HCEC 1CT (cell line): ENCODE measurements around the gene TARM1.
"Not testable (repeated sequence)": the region's sequence is repeated elsewhere in the genome, so short reads cannot be mapped to it uniquely, and the experiment has no call there.

Source experiments
- DNase-seq: peaks from one replicate; pipeline ENCODE4 v3.0.0-alpha.2; 2017

Gene TARM1

DNA sequence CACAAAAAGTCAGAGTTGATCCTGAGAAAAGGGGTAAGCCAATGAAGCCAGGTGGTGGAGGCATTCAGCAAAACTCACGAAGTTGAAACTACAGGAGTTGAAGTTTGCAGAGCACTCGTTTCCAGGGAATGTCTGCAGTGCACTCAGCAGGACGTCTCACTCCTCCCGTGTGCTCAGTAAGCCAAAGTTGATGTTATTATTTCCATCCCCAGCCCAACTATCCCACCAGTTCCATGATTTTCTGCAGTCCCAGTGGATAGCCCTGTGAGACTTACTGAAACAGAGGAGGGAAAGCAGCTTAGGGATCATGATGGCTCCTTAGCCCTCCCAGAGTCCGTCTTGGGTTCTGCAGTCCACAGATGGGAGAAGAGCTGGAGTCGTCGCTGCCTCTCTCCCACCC is at the start of gene TARM1:
Gene TARM1 (minus strand): TSS at position 334 of the 400 bp plus-strand sequence. CDS start 25 bp downstream, at position 309.
- no peak for DNase-seq

DNA sequence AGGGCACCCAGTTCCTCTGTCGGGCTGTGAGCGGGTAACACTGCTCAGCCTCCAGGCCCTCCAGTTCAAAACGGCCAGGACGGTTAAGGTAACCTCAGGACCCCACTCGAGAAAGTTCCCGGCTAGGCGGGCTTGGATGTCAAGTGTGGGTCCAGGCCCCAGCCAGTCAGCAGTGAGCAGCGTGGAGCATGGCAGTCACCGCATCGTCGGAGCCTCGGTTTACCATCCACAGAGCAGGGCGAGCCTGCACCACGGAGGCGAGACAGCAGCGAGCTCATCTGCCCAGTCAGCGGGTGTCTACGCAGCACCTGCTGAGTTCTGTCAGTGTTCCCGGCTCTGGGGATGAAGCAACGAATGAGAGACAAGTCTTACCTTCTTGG is 48.4 kb upstream of the TARM1 start:
- no peak for DNase-seq

DNA sequence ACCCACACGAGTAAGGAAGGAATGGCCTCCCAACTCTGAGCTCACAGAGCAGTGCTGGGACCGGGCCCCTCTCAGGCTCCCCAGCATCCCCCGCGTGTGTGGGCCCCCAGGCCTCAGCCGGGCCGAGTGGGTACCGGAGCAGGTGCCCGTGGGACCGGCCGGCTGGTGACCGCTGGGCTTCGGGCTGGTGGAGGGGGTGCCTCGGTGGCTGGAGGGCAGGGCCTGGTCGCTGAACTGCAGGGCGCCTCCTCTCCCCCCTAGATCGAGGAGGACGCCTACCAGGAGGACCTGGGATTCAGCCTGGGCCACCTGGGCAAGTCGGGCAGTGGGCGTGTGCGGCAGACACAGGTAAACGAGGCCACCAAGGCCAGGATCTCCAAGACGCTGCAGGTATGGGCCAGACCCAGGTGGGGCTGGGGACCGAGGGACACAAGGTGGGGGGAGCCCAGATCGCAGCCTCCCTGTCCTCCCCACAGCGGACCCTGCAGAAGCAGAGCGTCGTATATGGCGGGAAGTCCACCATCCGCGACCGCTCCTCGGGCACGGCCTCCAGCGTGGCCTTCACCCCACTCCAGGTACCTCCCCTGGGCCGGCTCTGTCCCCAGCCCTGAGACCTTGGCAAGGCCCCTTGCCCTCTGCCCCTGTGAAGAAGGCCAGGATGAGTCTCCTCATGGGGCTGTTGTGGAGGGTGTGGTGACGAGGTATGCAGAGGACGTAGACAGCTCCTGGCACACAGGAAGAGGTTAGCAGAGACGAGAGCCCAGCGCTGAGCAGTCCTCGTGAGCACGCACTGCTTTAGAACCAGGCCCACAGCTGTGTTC is 47.8 kb upstream of the TARM1 start:
- no peak for DNase-seq

DNA sequence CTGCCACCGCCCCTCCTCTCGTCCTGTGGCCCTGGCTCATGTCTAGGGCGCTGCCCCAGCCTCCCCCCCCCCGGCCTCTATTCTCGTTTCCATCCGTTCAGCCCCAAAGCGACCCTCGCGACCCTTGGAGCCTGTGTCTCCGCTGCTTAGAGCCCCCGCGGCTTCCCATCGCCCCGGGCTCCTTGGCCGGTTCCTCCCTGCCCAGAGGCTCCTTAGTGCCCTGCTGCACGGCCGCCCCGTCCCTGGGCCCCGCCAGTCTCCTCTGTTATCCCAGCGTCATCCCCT is 47.2 kb upstream of the TARM1 start:
- DNase-seq, result no peak

DNA sequence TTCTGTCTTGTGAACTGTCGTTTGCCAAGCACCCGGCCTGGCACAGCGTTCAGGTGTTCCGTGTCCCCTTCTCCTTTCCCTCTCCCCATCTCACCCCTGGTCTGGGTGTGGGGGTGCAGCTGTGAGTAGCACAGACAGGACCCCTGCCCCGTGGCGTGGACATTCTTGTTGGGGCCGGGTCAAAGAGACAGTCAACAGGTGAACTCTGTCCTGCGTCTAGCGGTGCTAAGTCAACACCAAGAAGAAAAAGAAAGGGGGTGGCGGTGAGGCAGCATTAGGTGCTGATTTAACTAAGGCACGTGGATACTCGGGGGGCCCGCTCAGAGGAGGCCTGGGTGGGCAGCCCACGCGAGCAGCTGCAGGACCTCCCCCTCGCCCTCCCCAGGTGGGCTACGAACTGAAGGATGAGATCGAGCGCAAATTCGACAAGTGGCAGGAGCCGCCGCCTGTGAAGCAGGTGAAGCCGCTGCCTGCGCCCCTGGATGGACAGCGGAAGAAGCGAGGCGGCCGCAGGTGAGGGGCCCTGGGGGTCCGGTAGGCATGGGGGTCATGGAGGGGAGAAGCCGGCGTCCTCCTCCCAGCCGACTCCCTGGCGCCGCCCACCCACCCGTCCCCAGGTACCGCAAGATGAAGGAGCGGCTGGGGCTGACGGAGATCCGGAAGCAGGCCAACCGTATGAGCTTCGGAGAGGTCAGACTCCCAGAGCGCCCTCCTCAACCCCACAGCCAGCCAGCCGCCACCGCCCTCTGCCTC is 46.7 kb upstream of the TARM1 start:
- no peak for DNase-seq

DNA sequence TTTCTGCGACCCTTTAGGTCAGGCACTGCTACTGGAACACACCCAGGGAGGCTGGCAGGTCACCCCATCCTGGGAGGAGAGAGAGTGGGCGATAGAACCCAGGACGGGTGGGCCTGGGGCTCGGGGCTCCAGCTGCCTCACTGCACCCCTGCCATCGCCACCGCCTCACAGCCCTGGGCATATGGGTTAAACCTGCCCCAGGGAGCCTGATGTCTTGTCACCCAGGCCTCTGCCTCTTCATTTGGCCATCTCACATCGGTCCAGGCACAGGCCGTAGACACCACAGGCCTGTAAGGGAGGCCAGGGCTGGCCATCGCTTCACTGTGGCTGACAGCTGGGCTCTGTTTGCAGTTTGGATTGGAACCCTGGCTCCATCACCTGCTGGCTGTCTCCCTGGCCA is 44.5 kb upstream of the TARM1 start:
- DNase-seq, result no peak

DNA sequence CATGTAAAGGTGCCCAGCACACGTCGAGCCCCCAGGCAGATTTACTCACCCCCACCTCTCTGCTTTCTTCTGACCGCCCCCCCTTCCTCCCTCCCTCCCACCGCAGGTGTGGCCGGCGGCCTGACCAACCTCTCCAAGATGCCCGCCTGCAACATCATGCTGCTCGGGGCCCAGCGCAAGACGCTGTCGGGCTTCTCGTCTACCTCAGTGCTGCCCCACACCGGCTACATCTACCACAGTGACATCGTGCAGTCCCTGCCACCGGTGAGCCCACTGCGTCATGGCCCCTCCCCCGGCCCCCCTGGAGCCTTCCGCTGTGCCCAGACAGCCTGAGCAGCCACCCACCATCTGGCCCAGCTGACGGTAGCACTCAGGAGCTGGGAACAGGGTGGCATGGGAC is 43.2 kb upstream of the TARM1 start:
- DNase-seq, result no peak

DNA sequence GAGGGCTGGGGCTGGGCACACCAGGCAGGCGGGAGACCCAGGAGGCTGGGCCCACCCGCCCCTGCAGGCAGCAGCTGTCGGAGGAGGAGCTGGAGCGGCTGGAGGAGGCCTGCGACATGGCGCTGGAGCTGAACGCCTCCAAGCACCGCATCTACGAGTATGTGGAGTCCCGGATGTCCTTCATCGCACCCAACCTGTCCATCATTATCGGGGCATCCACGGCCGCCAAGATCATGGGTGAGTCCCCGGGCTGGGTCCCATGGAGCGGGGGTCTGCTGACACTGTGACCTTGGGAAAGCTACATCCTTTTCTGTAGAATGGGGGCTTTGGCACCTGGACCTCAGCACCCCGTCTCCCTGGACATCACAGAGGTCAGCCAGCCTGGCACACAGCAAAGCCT is 42.5 kb upstream of the TARM1 start:
- DNase-seq, result no peak

DNA sequence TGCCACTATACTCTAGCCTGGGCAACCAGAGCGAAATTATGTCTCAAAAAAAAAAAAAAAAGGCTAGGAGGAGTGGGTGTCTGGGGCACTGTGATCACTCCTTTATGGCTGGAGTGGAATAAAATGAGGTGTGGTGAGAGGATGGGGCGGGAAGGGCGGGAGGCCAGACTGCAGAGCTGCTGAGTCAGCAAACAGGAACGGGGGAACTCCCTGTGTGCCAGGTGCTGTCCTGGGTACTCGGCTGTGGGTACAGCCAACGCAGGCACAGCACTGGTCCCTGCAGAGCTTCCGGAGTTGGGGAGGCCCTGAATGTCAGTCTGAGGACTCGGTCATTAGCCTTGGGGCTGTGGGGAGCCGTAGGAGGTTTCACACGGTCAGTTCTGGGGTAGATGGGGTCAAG is 40.1 kb upstream of the TARM1 start:
- DNase-seq, result no peak

DNA sequence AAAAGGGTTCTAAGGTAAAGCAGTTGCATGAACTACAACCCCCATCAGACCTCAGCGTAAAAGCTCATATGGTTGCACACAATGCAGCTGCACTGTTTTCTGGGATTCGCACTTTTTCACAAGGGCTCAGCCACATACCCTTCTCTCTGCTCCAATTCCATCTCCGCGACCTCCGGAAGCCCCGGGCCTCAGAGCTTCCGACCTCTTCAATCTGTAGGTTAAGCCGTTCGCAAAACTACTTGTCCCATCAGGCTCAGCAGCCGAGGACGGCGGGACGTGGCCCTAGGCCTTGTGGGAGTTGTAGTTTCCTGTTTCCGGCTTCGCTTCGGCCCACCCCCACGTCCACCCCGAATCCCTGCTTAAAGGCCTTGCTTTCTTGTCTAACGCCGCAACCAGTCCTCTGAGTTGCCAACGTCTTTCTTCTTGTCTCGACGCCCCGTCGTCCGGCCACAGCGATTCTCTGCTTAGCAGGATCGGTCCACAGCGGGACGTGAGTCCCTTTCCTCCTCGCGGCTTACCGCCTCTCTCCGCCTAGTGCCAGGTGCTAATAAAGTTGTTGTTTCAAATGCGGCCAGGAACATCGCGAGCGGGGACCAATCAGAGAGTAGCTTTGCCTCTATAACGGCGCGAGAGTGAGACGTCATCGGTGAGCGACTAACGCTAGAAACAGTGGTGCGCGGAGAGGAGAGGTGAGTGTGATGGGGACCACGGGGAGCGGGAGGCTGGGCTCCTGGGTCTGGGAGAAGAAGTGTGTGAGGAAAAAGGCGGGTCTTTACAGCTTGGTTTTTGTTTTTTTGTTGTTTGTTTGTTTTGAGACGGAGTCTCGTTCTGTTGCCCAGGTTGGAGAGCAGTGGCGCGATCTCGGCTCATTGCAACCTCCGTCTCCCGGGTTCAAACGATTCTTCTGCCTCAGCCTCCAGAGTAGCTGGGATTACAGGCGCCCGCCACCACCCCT is 34.2 kb upstream of the TARM1 start, which contains the start of the genes PRPF31 and TFPT:
Gene PRPF31 (plus strand): TSS at position 646 of the 955 bp plus-strand sequence. CDS start 2,525 bp downstream, outside the sequence.
Gene TFPT (minus strand): TSS at position 549 of the 955 bp plus-strand sequence. CDS start 388 bp downstream, at position 161.
- DNase-seq, result peak; percentile 98

DNA sequence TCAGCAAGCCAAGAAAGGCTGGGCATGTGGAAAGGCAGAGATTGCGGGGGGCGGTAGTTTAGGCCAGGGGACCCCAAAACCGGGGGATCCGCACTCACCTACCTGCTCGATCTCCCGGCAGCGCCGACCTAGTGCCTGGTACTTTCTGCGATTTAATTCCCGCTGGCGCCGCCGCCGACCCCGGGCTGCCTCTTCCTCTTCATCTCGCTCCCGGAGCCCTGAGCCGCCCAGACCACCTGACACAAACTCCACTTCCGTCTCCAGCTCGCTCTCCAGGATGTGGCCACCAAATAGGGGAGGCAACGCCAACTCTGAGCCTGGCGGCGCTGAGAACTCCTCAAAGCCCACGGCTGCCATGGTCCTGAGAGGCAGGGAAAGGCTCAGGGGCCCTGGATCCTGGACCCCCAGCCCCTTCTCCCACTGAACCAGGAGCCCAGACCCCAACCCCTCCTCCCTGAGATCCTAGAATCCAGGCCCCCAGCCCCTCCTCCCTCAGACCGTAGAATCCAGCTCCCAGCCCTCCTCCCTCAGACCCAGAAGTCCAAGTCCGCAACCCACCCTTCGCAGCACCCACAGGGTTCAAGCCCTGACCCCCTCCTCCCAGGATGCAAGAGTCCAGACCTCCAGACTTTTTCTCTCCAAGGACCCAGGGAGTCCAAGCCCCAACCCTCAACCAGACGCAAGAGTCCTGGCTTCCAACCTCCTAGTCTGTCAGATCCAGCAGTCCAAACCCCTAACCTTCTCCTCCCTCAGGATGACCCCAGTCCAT is 33.4 kb upstream of the TARM1 start:
- no peak for DNase-seq

DNA sequence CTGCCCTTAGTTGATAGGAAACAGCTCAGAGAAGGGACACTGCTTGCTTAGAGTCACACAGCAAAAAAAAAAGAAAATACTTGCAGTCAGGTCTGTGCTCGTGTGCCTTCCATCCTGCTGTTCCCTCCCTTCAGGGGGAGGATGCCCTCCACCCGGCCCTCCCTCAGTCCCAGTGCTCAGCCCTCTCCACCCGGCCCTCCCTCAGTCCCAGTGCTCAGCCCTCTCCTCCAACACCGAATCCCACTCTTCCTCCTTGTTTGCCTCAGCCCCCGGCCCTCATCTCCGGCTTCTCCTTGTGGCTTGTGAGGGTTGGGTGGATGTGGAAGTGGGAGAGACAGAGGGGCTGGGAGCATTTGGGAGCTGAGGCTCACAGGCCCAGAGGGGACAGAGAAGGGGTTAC is 28.5 kb upstream of the TARM1 start:
- DNase-seq, result no peak

DNA sequence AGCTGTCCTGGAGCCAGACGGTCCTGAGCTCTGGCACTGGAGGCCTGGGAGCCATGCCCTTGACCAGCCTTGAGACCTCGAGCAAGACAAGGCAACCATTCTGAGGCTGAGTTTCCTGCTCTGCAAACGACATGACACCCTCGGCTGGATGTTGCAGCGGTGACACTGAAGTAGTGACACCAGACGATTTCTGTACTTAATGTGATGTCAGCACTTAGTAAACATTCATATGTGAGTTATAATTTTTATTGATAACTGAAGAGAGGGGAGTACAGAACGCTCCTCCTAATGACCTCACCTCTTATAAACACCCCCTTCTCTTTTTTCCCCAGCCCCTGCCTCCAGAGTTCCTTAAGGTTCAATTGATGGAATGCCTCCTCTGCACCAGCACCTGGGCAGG is 27.3 kb upstream of the TARM1 start:
- DNase-seq, result no peak

DNA sequence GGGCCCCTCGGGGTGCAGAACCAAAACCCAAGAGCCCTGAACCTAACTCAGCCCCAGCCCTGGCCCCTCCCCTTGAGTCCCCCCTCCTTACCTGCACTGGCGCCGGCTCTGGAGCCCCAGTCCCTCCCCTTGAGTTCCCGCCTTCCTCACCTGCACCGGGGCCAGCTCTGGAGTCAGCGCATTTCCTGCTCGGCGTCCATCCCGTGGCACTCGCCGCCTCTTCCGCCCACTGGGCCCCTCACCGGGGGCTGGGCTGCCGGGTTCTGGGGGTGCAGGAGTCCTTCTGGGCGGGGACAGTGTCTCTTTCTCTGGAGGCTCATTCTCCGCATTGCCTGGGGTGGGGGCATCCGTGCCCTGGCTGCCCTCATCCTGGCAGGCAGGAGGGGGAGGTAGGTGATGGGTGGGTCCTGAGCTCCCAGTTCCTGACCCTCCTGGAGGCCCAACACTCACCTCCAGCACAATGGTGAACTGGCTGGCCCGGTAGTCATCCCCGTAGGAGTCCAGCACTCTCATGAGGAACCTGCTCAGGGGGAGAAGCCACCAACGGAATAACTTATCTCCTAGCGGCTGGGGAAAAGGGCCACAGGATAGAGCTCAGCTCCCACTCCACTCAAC is 26.8 kb upstream of the TARM1 start:
- DNase-seq, result no peak

DNA sequence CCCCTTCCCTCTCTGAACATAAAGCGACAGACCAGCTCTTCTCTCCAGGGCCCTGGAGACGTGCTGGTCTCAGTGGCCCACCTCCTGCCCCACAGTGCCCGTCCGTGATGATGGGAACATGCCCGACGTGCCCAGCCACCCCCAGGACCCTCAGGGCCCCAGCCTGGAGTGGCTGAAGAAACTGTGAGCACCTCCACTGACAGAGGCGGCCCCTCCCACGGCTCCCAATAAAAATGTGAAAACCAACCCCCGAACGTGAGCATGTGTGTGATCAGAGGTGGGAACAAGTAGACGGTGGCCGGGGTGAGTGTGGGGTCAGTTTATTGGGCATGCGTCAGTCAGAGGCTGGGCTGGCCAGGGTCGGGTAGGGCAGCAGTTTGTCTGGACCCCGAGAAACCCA is 25.6 kb upstream of the TARM1 start:
- no peak for DNase-seq

DNA sequence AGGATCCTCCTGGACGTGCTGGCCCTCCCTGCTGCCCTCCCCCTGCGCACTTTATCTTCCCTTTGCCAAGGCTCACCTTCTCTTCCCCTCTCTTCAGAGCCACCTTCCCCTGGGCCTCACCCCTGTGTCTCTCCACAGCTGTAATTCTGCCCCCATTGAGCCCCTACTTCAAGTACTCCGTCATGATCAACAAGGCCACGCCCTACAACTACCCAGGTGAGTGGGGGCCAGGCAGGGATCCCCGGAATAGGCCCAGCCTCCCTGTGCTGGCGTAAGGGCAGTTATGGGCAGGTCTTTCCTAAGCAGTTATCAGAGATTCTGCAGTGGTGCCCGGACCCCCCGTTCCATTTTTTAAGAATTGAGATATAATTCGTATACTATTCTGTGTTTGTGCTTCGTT is 24.6 kb upstream of the TARM1 start:
- no peak for DNase-seq

DNA sequence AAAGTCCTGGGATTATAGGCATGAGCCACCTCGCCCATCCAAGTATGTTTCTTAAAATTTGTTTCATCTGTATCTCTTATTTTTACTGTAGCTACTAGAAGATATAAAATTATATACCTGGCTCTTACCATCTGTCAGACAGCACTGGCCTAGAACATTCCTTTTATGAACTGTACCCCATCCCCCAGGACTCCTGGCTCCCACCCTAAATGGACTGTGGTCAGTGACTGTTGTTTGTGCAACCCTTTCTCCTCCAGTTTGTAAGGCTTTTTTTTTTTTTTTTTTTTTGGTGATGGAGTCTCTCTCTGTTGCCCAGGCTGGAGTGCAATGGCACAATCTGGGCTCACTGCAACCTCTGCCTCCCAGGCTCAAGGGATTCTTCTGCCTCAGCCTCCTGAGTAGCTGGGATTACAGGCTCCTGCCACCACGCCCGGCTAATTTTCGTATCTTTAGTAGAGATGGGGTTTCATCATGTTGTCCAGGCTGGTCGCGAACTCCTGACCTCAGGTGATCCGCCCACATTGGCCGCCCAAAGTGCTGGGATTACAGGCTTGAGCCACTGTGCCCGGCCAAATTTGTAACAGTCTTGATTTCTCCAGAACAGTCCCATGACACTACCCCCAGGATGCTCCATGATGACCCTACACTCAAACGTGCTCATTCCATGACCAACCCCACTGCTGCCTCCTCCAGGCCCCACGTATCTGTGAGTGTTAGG is 24.0 kb upstream of the TARM1 start:
- DNase-seq, result no peak

DNA sequence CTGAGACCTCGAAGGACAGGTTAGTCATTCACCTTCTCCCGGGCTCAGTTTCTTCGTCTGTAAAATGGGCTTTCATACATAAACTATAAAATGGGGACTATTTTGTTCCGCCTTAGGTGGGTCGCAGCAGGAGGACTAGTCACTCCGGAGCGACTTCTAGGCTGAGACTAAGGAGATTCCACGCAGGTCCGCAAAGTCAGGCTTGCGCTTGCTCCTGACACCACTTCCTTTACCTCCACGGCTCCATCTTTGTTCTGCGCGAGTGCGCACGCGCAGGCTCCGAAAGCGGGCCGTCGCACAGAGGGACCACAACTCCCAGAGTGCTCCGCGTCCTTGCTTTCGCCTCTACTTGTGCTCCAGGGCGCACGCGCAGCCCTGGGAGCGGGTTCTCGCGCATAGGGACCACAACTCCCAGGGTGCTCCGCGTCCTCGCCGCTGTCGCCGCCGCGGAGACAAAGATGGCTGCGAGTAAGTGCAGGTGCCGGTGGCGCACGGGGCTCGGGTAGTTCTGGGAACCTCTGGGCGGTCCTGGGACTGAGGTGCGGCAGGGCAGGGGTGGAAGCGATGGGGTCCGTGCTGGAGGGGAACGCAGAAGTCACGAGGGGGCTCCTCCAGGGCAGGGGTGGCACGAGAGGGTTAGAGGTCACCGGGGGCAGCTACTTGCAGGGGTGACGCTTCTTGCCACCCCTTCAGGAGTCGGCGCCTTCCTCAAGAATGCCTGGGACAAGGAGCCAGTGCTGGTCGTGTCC is 21.4 kb upstream of the TARM1 start, which contains the start of gene NDUFA3:
Gene NDUFA3 (plus strand): TSS at position 435 of the 749 bp plus-strand sequence. CDS start 24 bp downstream, at position 459.
- DNase-seq, result peak; percentile 97

DNA sequence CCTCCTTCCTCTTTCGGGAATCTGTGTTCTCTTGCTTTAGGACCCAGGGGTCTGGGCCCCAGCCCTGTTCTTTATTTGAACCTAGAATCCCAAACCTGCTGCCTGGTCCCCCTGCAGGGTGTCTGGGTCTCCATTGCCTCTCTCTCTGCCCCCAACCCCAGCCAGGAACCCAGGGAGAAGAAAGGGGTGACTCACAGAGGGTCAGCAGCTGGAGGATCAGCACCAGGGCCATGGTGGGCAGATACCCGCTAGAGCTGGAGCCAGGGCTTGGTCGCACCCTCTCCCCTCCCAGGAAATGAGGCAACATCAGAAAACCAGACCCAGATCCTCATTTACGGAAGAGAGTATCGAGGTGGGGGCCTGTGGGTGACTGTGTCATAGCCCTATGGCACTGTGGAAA is 19.4 kb upstream of the TARM1 start, which contains the start of gene OSCAR:
Gene OSCAR (minus strand): TSS at position 243 of the 400 bp plus-strand sequence. CDS start 11 bp downstream, at position 232.
- DNase-seq, result no peak

DNA sequence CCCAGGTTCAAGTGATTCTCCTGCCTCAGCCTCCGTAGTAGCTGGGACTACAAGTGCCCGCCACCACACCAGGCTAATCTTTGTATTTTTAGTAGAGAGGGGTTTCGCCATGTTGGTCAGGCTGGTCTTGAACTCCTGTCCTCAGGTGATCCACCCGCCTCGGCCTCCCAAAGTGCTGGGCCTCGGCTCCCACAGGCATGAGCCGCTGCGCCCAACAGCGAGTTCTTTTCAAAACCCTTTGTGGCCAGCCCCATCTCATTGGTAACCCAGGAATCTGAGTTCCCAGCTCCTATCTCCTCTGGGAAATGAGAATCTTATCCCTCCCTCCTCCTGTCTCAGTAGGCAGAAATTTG is 18.7 kb upstream of the TARM1 start:
- DNase-seq, result not testable (repeated sequence)
